Cortex of kidney (tissue), 1 donor: Measurements from ENCODE around the gene ETNK2.

Experiments
- DNase-seq: peaks from one replicate; lab custom pipeline; 2025; lab: John Stamatoyannopoulos, UW

Gene ETNK2

GRCh38 chr1:204147406-204148383 lies 4.1 kb downstream of the ETNK2 start:
- no peak for DNase-seq

DNA sequence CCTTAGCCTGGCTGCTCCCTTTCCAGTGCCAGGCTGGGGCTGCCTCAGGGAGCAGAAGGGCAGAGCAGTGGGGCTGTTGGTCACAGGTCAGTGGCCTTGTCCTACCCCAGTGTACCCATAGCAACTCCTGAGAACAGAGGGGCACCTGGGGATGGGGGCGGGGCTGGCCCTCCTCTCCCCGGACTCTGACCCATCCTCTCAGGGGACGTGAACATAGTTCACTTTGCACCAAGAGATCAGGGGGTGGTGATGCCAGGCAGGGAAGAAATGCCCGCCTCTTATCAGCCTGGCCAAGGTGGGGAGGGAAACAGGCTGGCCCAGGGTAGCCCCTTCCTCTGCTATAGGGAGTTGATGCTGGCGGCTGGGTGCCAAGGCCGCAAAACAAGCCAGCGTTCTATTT lies 4.9 kb downstream of the ETNK2 start:
- no peak for DNase-seq

DNA sequence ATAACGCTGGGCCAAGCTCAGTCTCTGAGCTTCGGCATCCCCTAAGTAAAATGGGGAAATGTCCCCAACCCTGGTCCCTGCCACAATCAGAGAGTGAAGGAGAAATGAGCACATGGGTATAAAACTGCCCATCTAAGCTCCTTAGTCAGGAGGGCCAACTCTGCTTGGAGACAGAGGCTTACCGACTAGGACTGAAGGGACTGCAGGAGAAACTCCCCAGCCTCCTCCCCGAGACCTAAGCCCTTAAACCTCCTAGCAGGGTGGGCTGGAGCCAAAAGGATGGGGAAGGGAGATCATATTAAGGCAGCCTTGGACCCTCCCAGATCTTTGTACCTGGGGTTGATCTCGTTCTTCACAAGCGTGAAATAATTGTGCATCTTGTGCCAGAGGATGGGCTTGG lies 5.5 kb downstream of the ETNK2 start:
- DNase-seq: no peak

DNA sequence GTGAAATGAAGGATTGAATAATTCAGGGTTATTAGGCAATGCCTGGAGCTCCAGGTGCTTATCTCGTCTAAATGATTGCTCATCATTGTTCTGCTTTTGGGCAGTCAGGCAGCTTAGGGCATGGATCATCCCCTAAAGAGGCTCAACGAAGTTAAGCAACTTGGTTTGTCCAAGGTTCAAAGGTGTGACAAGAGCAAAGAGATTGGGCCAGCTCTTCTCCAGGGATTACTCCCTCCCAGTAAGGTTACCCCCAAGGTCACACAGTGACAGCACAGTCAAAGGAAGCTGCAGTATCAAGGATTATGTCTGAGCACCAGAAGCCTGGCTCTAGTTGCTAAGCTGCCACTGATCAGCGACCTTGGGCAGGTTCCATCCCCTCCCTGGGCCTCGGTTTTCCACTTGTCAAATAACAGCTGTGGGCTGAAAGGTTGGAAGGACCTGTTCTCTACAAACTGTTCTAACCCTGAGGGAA lies 6.8 kb downstream of the ETNK2 start:
- DNase-seq: no peak

DNA sequence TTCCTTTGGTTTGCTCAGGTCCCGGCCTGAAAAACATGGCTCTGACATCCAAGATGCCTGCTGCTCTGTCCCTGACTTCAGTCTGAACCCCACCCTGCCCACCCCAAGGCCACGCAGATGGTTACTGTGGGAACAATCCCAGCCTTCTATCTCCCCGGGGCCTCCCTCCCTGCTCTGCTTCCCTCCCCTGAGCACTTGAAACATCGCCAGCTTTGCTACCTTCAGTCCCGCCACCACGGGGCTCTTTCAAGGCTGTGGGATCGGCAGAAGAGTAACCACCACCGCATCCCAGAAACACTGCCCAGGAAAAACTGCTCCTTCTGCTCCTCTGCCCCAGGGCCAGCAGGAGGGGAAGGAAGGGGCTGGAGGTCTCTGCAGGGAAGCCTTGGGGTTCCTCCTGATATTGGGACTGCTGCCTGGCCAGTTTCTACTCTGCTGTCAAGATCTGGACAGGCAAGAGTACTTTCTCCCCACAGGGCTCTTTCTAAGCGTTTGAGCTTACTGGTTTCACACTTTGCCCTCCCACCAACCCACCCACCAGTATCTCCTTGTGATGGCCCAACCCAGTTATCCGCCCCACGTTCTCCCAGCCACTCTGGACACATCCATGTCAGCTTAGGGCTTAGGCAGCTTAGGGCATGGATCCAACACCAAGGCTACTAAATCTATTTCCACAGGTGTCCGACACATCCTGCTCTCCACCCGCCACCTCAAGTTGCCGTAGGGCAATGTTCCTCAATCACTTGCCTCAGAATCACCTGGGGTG lies 8.4 kb downstream of the ETNK2 start:
- DNase-seq: no peak

DNA sequence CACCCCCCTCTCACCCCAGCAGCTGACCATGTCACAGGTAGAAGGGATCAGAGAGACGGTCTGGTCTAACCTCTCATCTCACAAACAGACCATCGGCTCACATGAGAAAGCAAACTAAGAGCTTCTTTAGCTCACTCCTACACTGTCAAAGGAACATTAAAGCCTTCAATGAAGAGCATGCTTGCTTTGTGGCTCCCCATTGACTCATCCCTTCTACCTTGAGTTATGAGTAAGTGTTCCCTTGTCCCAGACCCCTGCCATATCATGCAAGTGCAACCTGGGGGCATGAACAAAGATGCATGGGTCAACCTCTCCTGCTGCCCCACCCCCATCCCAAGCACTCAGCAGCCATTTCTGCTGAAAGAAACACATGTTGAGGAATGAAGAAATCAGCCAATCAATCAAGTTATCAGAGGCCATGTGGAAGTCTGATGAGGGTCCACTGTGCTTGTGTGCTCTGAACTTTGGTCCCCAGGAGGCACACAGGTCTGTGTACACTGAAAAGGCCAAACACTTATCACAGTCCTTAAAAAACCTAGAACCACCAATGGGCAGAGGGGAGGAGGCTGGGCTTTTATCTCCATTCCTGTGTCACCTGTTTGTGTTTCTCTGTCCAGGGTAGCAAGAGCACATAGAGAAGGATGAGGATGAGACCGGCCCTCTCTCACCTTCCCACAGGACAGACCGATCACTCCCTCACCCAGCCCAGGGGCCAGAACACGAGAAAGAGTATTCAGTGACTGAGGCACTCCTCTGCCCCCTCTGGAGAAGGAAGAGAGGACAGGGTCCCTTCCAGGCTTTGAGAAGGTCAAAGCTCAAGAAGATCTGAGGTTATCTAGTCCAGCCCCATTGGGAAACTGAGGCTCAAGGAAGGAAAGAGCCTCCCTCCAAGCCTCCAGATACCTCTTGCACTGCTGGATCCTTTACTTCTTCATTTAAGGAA lies 9.5 kb downstream of the ETNK2 start:
- no peak for DNase-seq

- no peak for DNase-seq
These were observed 10.7 kb downstream of the ETNK2 start for GRCh38 chr1:204141131-204141530.

GRCh38 chr1:204139952-204140351 lies 11.9 kb downstream of the ETNK2 start:
- DNase-seq: no peak

DNA sequence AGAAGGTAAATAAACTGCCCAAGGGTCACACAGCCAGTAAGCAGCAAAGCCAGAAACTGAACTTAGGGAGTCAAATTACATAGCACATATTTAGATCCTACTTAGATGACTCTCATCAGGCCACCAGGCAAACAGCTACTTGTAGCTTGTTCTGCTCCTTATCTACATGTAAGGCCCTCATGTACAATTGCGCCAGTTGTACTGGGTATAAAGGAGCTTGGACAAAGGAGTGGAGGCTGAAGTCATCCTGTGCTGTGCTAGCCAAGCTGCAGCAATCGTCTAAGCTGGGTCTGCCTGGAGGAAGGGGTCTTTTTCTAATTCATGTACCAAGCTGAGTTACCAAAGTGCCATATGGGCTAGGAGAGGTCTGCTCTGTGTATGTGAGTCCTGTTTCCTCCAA lies 12.8 kb downstream of the ETNK2 start:
- no peak for DNase-seq

GRCh38 chr1:204136814-204137213 lies 15.0 kb downstream of the ETNK2 start:
- DNase-seq: no peak

DNA sequence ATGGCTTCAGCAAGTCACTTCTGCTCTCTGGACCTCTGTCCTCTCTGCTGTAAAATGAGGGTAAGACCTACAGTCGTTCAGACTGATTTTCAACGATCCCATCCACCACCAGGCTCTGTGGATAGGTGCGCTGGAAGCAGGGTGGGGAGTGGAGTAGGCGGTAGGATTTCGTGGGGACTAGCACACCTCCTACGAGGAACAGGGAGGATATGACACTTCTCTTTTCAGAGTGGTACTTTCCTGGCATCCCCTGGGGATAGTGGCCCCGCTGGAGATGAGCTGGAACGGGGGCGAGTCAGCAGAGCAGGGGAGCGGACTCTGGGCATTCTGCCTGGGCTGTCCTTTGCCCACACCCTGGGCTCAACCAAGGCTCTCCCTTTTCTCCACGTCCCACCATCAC lies 17.7 kb downstream of the ETNK2 start:
- no peak for DNase-seq

DNA sequence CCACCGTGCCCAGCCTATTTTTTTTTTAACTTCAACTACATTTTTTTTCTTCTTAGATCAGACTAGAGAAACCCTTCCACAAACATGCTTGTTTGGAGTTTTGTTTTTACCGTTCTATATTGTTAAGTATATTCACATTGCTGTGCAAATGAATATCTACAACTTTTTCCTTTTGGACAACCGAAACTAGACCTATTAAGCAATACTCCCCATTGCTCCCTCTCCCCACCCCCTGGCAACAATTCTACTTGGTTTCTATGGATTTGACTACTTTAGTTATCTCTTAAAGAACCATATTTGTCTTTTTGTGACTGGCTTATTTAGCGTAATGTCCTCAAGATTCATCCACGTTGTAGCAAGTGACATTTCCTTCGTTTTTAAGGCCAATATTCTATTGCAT lies 19.1 kb downstream of the ETNK2 start:
- no peak for DNase-seq

DNA sequence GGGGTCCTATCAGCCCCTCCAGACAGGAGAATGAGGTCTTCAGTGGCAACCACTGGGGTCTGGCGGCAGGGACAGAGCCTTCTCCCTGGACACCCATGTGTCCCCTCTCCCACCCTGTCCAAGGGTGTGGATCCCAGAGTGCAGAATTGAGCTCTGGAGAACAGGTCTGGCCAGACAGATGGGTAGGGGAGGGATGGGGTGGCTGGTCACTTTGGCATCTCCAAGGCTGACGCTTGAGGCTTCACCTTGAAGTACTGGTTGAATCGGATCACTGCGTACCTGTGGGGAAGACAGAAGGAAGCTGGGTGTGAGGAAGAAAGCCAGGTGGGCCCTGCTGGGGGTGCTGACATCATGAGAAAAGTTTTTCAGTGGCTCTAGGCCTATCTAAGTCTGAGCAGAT lies 19.9 kb downstream of the ETNK2 start:
- DNase-seq: no peak

DNA sequence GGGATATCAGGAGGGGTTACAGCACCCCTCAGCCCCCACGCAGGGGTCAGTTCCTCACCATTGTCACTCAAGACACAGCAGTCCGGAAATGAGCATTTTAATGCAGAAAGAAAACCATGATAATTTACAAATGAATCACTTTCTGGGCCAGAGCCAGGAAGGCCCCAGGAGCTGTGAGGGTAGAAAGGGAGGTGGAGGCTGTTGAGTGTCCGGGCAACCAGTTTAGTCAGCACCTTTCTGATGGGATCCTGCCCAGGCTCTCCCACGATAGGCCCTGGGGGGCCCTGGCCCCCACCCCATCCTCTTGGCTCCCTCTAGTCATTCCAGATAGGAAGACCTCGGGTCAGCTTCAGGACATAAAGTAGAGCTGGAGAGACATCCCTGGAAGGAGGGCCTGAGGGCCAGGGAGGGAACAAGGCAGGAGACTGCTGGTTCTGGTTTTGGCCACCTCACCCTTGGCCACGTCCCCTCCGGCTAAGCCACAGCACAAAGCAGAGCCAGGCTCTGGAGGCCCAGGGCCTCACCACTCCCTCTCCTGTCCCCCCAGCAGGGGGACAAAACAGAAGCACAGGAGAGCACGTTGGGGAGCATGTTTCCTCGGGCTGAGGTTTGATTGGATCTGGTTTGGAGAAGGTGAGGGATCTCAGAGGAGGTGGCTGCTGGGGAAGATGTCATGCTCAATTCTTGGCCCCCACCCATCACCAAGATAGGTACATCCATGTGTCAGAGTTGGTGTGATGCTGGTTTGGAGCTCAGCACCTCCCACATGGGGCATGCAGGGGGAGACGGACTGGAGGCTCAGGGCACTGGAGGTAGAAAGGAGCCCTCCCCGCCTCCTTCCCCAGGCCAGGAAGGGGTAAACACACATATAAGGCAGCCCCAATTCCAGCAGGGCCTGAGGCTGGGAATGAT lies 20.6 kb downstream of the ETNK2 start:
- DNase-seq: no peak

DNA sequence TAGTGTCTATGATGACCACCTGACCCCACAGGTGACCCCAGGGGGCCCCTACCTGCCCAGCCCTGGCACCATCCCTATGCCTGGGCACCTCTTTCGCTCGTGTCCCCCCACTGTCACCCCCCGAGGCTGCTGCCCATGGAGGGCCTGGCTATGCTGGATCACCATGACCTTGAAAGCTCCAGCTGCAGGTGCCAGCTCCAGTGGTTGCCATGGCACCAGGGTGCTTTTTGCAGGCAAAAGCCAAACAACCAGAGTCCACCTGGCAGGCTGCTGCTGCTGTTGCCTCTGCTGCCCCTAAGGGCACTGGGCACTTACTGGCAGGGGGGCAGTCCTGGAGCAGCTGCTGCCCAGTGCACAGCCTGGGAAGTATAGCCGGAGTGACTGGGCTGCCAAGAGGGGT lies 21.7 kb downstream of the ETNK2 start:
- DNase-seq: no peak

GRCh38 chr1:204128964-204129896 lies 22.6 kb downstream of the ETNK2 start:
- peak; percentile 35 for DNase-seq

- DNase-seq: no peak
These were observed 23.3 kb downstream of the ETNK2 start for GRCh38 chr1:204128464-204128963.

DNA sequence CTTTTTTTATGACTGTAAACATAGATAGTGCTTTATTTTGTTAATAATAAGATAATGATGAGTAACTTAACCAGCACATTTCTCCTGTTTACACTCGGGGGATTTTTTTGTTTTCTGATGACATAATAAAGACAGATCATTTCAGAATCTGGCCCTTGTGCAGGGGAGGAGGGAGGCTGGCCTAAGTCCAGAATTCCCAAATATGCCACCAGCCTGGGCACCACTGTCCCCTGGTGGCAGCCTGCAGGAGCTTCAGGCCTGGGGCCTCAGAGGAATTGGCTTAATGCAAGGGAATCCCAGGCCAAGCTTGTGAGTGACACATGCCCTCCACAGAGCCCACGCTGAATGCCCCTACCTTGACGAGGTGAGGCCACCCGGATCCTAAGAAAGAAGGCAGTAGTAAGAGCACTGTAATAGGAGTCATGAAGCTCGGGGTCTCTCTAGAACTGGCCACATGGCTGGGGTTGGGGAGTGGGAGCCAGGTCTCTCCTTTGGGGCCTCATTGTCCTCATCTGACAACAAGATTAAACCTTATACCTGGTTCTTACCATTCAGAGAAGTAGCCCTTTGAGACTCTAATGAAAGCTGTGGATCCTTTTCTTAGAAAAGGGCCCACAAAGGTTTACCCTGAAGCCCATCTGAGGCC lies 24.1 kb downstream of the ETNK2 start:
- no peak for DNase-seq

GRCh38 chr1:204126956-204127355 lies 24.9 kb downstream of the ETNK2 start:
- no peak for DNase-seq
